Astrocyte (in vitro differentiated cells and primary cell): Measurements from ENCODE around the gene FHIT.

Source experiments
- CTCF ChIP-seq: IDR thresholded peaks from 2 replicates; pipeline ENCODE4 v1.5.1; 2011; ENCODE audit warnings: low read depth, mild to moderate bottlenecking, inconsistent platforms, low read length, moderate library complexity; ENCODE audit not compliant: insufficient read depth
- EZH2 ChIP-seq: IDR thresholded peaks from 2 replicates; pipeline ENCODE4 v1.6.1; 2012; ENCODE audit warnings: mild to moderate bottlenecking, low read length, inconsistent platforms; ENCODE audit not compliant: insufficient read depth

GRCh38 chr3:61158216-61158615, 93.0 kb downstream of the FHIT start:
- TF ChIP-seq CTCF (no peak), EZH2 (no peak)
